ENCODE results near the gene MADD.

MADD gene

GRCh38 chr11:47340980-47341775 is 71.2 kb downstream of the MADD start:
- Mint-ChIP-seq H3K9me3 (no peaks in the 10 kb centered on the region), H3K4me1 (ENCODE audit: low read depth) (no peaks in the 10 kb centered on the region), H3K27ac (no peak overlapping the region), H3K4me3 (no peak overlapping the region), H3K36me3 (ENCODE audit: low read depth) (no peaks in the 10 kb centered on the region), H3K27me3 (ENCODE audit: low read depth) (no peaks in the 10 kb centered on the region)

- Mint-ChIP-seq H3K4me3 (no peak overlapping the region), H3K27me3 (ENCODE audit: low read depth) (no peaks in the 10 kb centered on the region), H3K4me1 (ENCODE audit: low read depth) (no peaks in the 10 kb centered on the region), H3K27ac (no peak overlapping the region), H3K36me3 (ENCODE audit: low read depth) (no peaks in the 10 kb centered on the region), H3K9me3 (no peaks in the 10 kb centered on the region)
Measured at GRCh38 chr11:47342036-47342803, 72.3 kb downstream of the MADD start.

- Mint-ChIP-seq H3K4me3 (no peak overlapping the region), H3K9me3 (no peaks in the 10 kb centered on the region), H3K36me3 (ENCODE audit: low read depth) (no peaks in the 10 kb centered on the region)
Measured at GRCh38 chr11:47342854-47343253, 72.9 kb downstream of the MADD start.

GRCh38 chr11:47345890-47346563 is 76.1 kb downstream of the MADD start:
- Mint-ChIP-seq H3K27ac (no peak overlapping the region), H3K4me1 (ENCODE audit: low read depth) (no peaks in the 10 kb centered on the region), H3K36me3 (ENCODE audit: low read depth) (no peaks in the 10 kb centered on the region), H3K9me3 (no peaks in the 10 kb centered on the region), H3K27me3 (ENCODE audit: low read depth) (no peaks in the 10 kb centered on the region), H3K4me3 (no peak overlapping the region)

More at GRCh38 chr11:47342854-47343253, 72.9 kb downstream of the MADD start:
- Mint-ChIP-seq H3K4me1 (ENCODE audit: low read depth) (no peaks in the 10 kb centered on the region), H3K27me3 (ENCODE audit: low read depth) (no peaks in the 10 kb centered on the region), H3K27ac (no peak overlapping the region)

DNA sequence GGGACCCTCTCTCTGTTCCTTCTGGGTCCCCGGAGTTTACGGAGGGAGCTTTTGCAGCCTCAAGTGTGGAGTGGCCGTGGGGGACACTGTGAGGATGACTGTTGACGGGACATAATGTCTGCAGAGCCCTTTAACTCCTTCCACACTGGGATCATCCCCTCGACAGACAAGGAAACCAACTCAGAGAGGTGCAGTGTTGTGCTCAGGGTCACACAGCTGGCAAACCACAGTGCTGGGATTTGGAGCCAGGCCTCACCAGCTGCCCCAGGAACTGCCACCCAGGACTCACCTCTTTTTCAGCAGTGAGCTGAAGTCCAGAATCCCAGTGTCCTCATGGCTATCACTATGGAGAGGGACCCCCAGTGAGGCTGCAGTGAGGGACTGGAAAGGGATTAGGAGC is 77.2 kb downstream of the MADD start:
- no peak overlapping the region for H3K27ac Mint-ChIP-seq
- H3K36me3 Mint-ChIP-seq (ENCODE audit: low read depth) = no peaks in the 10 kb centered on the region
- H3K9me3 Mint-ChIP-seq = no peaks in the 10 kb centered on the region
- no peak overlapping the region for H3K4me3 Mint-ChIP-seq
- no peaks in the 10 kb centered on the region for H3K4me1 Mint-ChIP-seq (ENCODE audit: low read depth)
- H3K27me3 Mint-ChIP-seq (ENCODE audit: low read depth) = no peaks in the 10 kb centered on the region

- H3K36me3 Mint-ChIP-seq (ENCODE audit: low read depth) = no peaks in the 10 kb centered on the region
- no peaks in the 10 kb centered on the region for H3K9me3 Mint-ChIP-seq
- H3K4me3 Mint-ChIP-seq = no peak overlapping the region
- no peaks in the 10 kb centered on the region for H3K27me3 Mint-ChIP-seq (ENCODE audit: low read depth)
- no peak overlapping the region for H3K27ac Mint-ChIP-seq
- H3K4me1 Mint-ChIP-seq (ENCODE audit: low read depth) = no peaks in the 10 kb centered on the region
Measured at GRCh38 chr11:47348131-47348802, 78.3 kb downstream of the MADD start.

- Mint-ChIP-seq H3K27ac (no peak overlapping the region), H3K36me3 (ENCODE audit: low read depth) (no peaks in the 10 kb centered on the region), H3K27me3 (ENCODE audit: low read depth) (no peaks in the 10 kb centered on the region), H3K9me3 (no peaks in the 10 kb centered on the region), H3K4me1 (ENCODE audit: low read depth) (no peaks in the 10 kb centered on the region), H3K4me3 (no peak overlapping the region)
Measured at GRCh38 chr11:47348859-47349258, 78.9 kb downstream of the MADD start.

GRCh38 chr11:47349521-47350095 is 79.7 kb downstream of the MADD start:
- Mint-ChIP-seq H3K4me3 (no peak overlapping the region), H3K27ac (no peak overlapping the region), H3K4me1 (ENCODE audit: low read depth) (no peaks in the 10 kb centered on the region), H3K36me3 (ENCODE audit: low read depth) (no peaks in the 10 kb centered on the region), H3K9me3 (no peaks in the 10 kb centered on the region), H3K27me3 (ENCODE audit: low read depth) (no peaks in the 10 kb centered on the region)

DNA sequence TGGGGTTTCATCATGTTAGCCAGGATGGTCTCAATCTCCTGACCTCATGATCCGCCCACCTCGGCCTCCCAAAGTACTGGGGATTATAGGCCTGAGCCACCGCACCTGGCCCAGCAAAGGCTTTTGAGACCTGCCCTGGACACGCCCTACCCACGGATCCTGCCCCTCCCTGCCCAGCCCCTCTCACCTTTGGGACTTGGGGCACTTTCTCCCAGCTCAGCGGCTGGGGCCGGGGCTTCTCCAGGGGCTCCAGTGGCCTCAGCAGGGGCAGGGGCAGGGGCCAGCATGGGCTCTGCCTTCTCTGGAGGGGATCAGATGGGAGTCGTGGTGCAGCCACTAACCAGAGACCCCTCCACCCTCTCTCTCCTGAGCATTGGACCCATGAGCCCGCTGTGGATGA is 80.4 kb downstream of the MADD start:
- Mint-ChIP-seq H3K4me3 (no peak overlapping the region), H3K4me1 (ENCODE audit: low read depth) (no peaks in the 10 kb centered on the region)

GRCh38 chr11:47351156-47352126 is 81.5 kb downstream of the MADD start:
- Mint-ChIP-seq H3K36me3 (ENCODE audit: low read depth) (no peaks in the 10 kb centered on the region), H3K27ac (no peak overlapping the region), H3K9me3 (no peaks in the 10 kb centered on the region), H3K4me1 (ENCODE audit: low read depth) (no peaks in the 10 kb centered on the region), H3K4me3 (no peak overlapping the region), H3K27me3 (ENCODE audit: low read depth) (no peaks in the 10 kb centered on the region)

More for the DNA sequence above, 80.4 kb downstream of the MADD start:
- Mint-ChIP-seq H3K36me3 (ENCODE audit: low read depth) (no peaks in the 10 kb centered on the region), H3K27ac (no peak overlapping the region), H3K27me3 (ENCODE audit: low read depth) (no peaks in the 10 kb centered on the region), H3K9me3 (no peaks in the 10 kb centered on the region)

DNA sequence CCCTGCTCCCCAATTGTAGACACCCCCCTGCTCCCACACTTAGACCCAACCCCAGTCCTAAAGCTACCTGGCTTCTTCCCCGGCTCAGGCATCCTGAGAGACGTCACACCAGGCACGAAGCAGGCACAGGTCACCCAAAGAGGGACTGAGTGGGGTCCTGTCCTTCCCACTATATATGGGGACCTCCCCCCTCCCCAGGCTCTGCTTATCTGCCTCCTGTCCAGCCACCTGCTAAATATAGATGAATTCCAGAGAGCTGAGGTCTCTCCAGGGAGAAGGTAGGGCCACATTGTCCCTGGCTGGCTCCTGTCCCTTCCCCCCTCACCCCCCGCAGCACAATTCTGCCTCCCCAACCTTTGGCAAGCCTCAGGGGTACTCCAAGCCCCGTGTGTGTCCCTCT is 82.6 kb downstream of the MADD start, which contains the start of gene MYBPC3:
MYBPC3 (minus strand) TSS at position 147 of the 400 bp plus-strand sequence; CDS start at position 92, 55 bp downstream.
- no peaks in the 10 kb centered on the region for H3K27me3 Mint-ChIP-seq (ENCODE audit: low read depth)
- no peak within 1 kb of the TSS for H3K4me3 Mint-ChIP-seq
- no peak within 1 kb of the TSS for H3K27ac Mint-ChIP-seq
- no peaks in the 10 kb centered on the region for H3K4me1 Mint-ChIP-seq (ENCODE audit: low read depth)
- no peaks in the 10 kb centered on the region for H3K9me3 Mint-ChIP-seq
- no peaks in the 10 kb centered on the region for H3K36me3 Mint-ChIP-seq (ENCODE audit: low read depth)

DNA sequence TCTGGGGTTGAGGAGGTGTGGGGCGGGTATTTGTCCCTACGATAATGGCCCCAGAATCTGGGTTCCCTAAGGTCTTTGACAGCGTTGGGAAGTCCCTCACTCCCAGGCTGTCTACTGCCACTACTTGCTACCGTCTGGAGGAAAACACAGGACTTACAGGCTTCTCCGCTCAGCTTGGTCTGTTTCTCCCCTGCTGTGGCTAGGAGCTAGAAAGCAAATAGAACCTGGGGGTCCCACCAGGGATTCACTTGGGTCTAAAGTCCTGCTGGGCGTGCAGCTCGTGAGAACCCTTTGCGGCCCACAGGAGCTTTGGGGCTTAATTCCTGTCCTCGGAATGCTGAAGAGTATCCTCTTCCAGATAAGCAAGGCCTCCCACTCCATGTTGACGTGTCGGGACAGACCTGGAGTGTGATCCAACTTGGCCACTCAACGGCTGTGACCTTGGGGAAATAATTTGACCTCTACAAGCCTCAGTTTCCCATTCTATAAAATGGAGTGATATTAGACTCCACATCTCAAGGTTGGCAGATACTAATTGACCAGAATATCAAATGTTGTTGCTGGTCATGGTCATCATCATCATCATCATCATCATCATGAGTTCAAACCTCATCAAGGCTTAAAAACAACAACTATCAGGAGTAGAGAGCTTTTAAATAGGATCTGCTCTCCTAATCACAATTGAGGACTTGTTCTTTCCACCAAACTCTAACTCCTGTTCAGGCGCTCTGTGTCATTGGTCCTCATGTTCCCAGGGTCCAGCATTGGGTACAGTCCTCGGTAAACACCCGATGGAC is 84.2 kb downstream of the MADD start:
- peaks cover under 1% of the 10 kb centered on the region for H3K4me1 Mint-ChIP-seq (ENCODE audit: low read depth)
- no peaks in the 10 kb centered on the region for H3K27me3 Mint-ChIP-seq (ENCODE audit: low read depth)
- no peak overlapping the region for H3K27ac Mint-ChIP-seq
- H3K9me3 Mint-ChIP-seq = no peaks in the 10 kb centered on the region
- no peak overlapping the region for H3K4me3 Mint-ChIP-seq
- H3K36me3 Mint-ChIP-seq (ENCODE audit: low read depth) = no peaks in the 10 kb centered on the region

DNA sequence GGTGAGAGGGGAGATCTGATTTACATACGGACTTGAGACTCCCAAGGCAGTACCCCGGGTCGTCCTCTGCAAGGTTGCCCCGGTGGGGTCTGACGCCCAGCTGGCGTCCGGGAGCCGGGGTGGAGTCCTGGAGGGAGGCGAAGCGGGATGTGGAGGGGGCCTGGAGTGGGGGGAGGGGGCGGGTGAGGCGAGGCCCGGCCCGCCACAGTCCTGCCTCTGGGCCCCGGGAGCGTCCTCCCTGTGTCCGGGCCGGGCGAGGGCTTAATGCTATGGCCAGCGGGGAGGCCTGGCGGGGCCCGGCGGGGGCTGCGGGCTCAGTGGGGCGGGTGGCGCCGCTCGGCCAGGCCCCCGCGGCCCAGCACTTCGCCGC is 85.0 kb downstream of the MADD start:
- Mint-ChIP-seq H3K4me1 (ENCODE audit: low read depth) (peaks cover 4% of the 10 kb centered on the region), H3K27ac (no peak overlapping the region)

More for the DNA sequence above, 85.0 kb downstream of the MADD start:
- H3K4me3 Mint-ChIP-seq = no peak overlapping the region
- H3K36me3 Mint-ChIP-seq (ENCODE audit: low read depth) = no peaks in the 10 kb centered on the region
- H3K9me3 Mint-ChIP-seq = no peaks in the 10 kb centered on the region
- H3K27me3 Mint-ChIP-seq (ENCODE audit: low read depth) = no peaks in the 10 kb centered on the region

Measured in T-helper 1 cell treated with Interleukin-12 subunit alpha and Interleukin-12 subunit beta and Interleukin-4 antibody, amounts not matched to agents 30 μg/mL and 1 μg/mL, for 36 hours (primary cell).